KMS-11 (cell line): ENCODE data around the gene TNNI3K.

ENCODE experiments used
- H2AFZ ChIP-seq: fragments of 200-600 bp; sonication (generic); 2 replicates; pipeline ENCODE4 v1.6.1; 2016; ENCODE audit warnings: antibody characterized with exemption, mixed run types, low read depth
- H3K27ac ChIP-seq: fragments of 200-600 bp; sonication (generic); 2 replicates; pipeline ENCODE4 v1.6.1; 2016; ENCODE audit warnings: mild to moderate bottlenecking, mixed run types
- H3K27me3 ChIP-seq: fragments of 200-600 bp; sonication (generic); 2 replicates; pipeline ENCODE4 v1.6.1; 2017; ENCODE audit warnings: mild to moderate bottlenecking, low read depth, mixed run types, moderate library complexity; ENCODE audit not compliant: insufficient read depth
- H3K36me3 ChIP-seq: fragments of 200-600 bp; sonication (generic); 2 replicates; pipeline ENCODE4 v1.6.1; 2017; ENCODE audit warnings: mild to moderate bottlenecking, mixed run types; ENCODE audit not compliant: insufficient read depth
- H3K4me1 ChIP-seq: fragments of 200-600 bp; sonication (generic); 2 replicates; pipeline ENCODE4 v1.6.1; 2016; ENCODE audit warnings: mild to moderate bottlenecking, low read depth, mixed run types; ENCODE audit not compliant: poor library complexity, severe bottlenecking
- H3K4me2 ChIP-seq: fragments of 200-600 bp; sonication (generic); 2 replicates; pipeline ENCODE4 v1.7.0; 2016; ENCODE audit warnings: mild to moderate bottlenecking, mixed run types
- H3K4me3 ChIP-seq: fragments of 200-600 bp; sonication (generic); IDR thresholded peaks from 2 replicates; pipeline ENCODE4 v1.6.1; 2017; ENCODE audit warnings: low read depth, low read length, mixed read lengths; ENCODE audit not compliant: insufficient read depth
- H3K79me2 ChIP-seq: fragments of 200-600 bp; sonication (generic); 2 replicates; pipeline ENCODE4 v1.6.1; 2016; ENCODE audit warnings: low read depth, mixed run types; ENCODE audit not compliant: insufficient read depth
- H3K9ac ChIP-seq: fragments of 200-600 bp; sonication (generic); 2 replicates; pipeline ENCODE4 v1.6.1; 2016; ENCODE audit warnings: mild to moderate bottlenecking, mixed run types
- H4K20me1 ChIP-seq: fragments of 200-600 bp; sonication (generic); 2 replicates; pipeline ENCODE4 v1.6.1; 2016; ENCODE audit warnings: mild to moderate bottlenecking, mixed run types; ENCODE audit not compliant: insufficient read depth
- TF ChIP-seq, protein P1 (sequence below): fragments of 200-600 bp; sonication (generic); conservative IDR thresholded peaks from 2 replicates; pipeline ENCODE4 v1.6.1; 2017; ENCODE audit warnings: low read depth, mild to moderate bottlenecking, antibody characterized with exemption, low read length, moderate library complexity, mixed read lengths

TNNI3K gene

GRCh38 chr1:74526708-74527107 is 291.5 kb downstream of the TNNI3K start:
- Histone ChIP-seq H3K27me3 (no peaks in the 10 kb centered on the region), H3K27ac (no peak overlapping the region), H3K9ac (no peak overlapping the region), H3K36me3 (no peaks in the 10 kb centered on the region), H3K4me2 (no peak overlapping the region), H3K4me3 (no peak overlapping the region), H3K4me1 (no peaks in the 10 kb centered on the region), H4K20me1 (no peaks in the 10 kb centered on the region), H2AFZ (no peak overlapping the region), H3K79me2 (no peaks in the 10 kb centered on the region)
- TF ChIP-seq, protein P1, sequence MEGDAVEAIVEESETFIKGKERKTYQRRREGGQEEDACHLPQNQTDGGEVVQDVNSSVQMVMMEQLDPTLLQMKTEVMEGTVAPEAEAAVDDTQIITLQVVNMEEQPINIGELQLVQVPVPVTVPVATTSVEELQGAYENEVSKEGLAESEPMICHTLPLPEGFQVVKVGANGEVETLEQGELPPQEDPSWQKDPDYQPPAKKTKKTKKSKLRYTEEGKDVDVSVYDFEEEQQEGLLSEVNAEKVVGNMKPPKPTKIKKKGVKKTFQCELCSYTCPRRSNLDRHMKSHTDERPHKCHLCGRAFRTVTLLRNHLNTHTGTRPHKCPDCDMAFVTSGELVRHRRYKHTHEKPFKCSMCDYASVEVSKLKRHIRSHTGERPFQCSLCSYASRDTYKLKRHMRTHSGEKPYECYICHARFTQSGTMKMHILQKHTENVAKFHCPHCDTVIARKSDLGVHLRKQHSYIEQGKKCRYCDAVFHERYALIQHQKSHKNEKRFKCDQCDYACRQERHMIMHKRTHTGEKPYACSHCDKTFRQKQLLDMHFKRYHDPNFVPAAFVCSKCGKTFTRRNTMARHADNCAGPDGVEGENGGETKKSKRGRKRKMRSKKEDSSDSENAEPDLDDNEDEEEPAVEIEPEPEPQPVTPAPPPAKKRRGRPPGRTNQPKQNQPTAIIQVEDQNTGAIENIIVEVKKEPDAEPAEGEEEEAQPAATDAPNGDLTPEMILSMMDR, result no peak

GRCh38 chr1:74528123-74528522 is 292.9 kb downstream of the TNNI3K start:
- no peak overlapping the region for H2AFZ ChIP-seq
- no peaks in the 10 kb centered on the region for H3K4me1 ChIP-seq
- TF ChIP-seq, protein P1, result no peak
- no peaks in the 10 kb centered on the region for H3K36me3 ChIP-seq
- no peaks in the 10 kb centered on the region for H3K27me3 ChIP-seq
- no peak overlapping the region for H3K4me3 ChIP-seq
- H4K20me1 ChIP-seq, result no peaks in the 10 kb centered on the region
- no peak overlapping the region for H3K9ac ChIP-seq
- H3K27ac ChIP-seq, result no peak overlapping the region
- no peak overlapping the region for H3K4me2 ChIP-seq
- H3K79me2 ChIP-seq, result no peaks in the 10 kb centered on the region

- Histone ChIP-seq H3K27me3 (no peaks in the 10 kb centered on the region), H3K36me3 (no peaks in the 10 kb centered on the region), H3K27ac (no peak overlapping the region), H3K79me2 (no peaks in the 10 kb centered on the region), H4K20me1 (no peaks in the 10 kb centered on the region), H3K4me3 (no peak overlapping the region), H3K4me1 (no peaks in the 10 kb centered on the region), H2AFZ (no peak overlapping the region), H3K4me2 (no peak overlapping the region), H3K9ac (no peak overlapping the region)
- TF ChIP-seq, protein P1, result no peak
These were observed 295.7 kb downstream of the TNNI3K start for GRCh38 chr1:74530892-74531291.

DNA sequence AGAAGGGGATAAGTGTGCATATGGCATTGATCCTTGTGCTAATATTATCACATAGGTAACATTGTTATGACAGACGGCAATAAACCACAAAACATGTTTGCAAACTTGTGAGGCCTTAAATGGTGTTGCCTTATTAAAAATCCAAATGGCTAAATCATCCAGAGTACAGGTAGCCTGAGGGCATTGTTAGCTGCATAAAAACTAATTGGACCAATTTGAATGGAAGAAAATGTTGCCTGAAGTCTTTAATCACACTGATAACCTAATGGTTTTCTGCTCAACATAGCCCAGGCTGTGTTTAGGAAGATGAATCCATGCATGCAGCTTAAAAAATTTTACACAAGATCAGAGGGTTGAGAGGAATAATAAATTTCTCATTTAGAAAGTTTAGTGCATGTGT is 296.6 kb downstream of the TNNI3K start:
- no peaks in the 10 kb centered on the region for H4K20me1 ChIP-seq
- H3K27ac ChIP-seq, result no peak overlapping the region
- H3K4me2 ChIP-seq, result no peak overlapping the region
- H3K4me3 ChIP-seq, result no peak overlapping the region
- H3K4me1 ChIP-seq, result no peaks in the 10 kb centered on the region
- TF ChIP-seq, protein P1, result no peak
- H3K27me3 ChIP-seq, result no peaks in the 10 kb centered on the region
- no peaks in the 10 kb centered on the region for H3K36me3 ChIP-seq
- H3K79me2 ChIP-seq, result no peaks in the 10 kb centered on the region
- no peak overlapping the region for H3K9ac ChIP-seq
- H2AFZ ChIP-seq, result no peak overlapping the region
